Choroid plexus epithelial cell (primary cell): Measurements from ENCODE around the gene RFC1.
"Not testable (repeated sequence)": the region's sequence is repeated elsewhere in the genome, so short reads cannot be mapped to it uniquely, and the experiment has no call there.

Experiments
- DNase-seq: peaks from one replicate; pipeline ENCODE4 v3.0.0-alpha.2; 2010; ENCODE audit warnings: low read depth
- H3K4me3 ChIP-seq: 2 replicates; pipeline ENCODE4 v1.5.1; 2011; ENCODE audit warnings: low read depth, mild to moderate bottlenecking, control low read depth, low read length, moderate library complexity
- TF ChIP-seq, protein P1 (sequence below): conservative IDR thresholded peaks from 2 replicates; pipeline ENCODE4 v1.5.1; 2011; ENCODE audit warnings: low read depth, mild to moderate bottlenecking, control low read depth, inconsistent platforms, low read length, moderate library complexity

Gene RFC1

DNA sequence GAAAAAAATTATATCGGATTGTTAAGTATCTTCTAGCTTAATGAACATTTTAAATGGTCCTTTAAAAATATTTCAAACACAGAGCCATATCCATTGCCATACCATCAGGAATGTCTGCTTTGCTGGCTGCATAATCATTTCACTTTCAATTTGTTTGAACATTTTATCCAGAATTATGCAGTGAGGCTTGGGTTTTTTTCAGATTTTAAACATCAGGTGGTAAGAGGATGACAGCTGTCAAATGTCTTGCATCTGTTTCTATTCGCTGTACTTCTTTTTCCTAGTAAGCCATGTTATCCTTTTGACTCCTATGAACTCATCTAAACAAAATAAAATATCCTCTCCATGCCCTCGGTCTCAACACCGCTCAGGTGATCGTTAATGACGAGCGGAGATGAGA lies 802 bp downstream of the RFC1 start:
- no peak for DNase-seq
- TF ChIP-seq, protein P1, sequence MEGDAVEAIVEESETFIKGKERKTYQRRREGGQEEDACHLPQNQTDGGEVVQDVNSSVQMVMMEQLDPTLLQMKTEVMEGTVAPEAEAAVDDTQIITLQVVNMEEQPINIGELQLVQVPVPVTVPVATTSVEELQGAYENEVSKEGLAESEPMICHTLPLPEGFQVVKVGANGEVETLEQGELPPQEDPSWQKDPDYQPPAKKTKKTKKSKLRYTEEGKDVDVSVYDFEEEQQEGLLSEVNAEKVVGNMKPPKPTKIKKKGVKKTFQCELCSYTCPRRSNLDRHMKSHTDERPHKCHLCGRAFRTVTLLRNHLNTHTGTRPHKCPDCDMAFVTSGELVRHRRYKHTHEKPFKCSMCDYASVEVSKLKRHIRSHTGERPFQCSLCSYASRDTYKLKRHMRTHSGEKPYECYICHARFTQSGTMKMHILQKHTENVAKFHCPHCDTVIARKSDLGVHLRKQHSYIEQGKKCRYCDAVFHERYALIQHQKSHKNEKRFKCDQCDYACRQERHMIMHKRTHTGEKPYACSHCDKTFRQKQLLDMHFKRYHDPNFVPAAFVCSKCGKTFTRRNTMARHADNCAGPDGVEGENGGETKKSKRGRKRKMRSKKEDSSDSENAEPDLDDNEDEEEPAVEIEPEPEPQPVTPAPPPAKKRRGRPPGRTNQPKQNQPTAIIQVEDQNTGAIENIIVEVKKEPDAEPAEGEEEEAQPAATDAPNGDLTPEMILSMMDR: no peak
- peak overlapping the region; percentile 97 for H3K4me3 ChIP-seq

DNA sequence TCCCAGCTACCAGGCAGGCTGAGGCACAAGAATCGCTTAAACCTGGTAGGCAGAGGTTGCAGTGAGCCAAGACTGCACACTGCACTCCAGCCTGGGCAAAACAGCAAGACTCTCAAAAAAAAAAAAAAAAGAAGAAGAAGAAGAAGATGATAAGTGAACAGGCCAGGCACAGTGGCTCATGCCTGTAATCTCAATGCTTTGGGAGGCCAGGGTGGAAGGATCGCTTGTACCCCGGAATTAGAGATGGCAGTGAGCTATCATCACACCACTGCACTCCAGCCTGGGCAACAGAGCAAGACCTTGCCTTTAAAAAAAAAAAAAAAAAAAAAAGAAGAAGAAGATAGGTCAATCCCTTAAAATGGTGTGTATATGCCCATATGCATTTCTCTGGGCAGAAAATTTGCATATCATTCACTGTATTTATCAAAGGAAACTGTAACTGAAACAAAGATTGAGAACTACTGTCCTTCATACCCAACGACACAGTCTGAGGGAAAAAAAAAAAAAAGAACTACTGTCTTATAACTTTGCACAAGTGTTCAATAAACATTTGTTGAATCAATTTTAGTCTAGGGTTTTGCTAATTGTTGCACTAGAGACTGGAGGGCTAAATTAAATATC lies 2.3 kb downstream of the RFC1 start:
- DNase-seq: no peak

DNA sequence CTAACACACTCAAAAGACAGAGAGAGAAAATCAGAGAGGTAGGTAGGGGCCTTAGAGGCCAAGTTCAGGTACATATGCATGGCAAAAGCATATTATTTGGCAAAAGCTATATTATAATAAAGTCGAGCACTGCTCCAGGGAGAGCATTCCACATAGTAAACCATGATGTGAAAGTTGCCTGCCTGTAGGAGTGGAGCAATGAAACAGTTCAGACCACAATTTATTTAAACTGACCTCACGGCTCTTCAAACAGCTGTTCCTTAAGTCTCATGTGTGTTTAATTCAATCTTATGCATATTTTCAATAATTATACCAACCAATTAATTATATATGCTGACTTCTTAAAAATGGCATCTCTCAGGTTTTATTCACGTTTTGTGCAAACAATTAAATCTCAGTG lies 3.3 kb downstream of the RFC1 start:
- no peak overlapping the region for H3K4me3 ChIP-seq
- peak; percentile 75 for DNase-seq
- TF ChIP-seq, protein P1: no peak

More for the DNA sequence above, 2.3 kb downstream of the RFC1 start:
- TF ChIP-seq, protein P1: no peak
- H3K4me3 ChIP-seq: no peak overlapping the region

DNA sequence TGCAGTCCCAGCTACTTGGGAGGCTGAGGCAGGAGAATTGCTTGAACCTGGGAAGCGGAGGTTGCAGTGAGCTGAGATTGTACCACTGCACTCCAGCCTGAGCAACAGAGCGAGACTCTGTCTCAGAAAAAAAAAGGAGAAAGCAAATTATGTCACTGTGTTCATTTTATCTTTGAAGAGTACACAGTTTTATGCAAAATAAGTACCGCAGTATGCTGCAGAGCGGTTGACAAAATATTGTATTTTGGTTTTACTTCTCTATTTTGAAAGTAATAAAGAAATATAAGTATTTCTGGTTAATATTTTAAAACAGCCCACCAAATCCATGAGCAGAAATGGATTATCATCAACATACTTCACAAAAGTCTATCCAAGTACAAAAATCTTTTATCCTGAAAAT lies 5.6 kb downstream of the RFC1 start:
- not testable (repeated sequence) for H3K4me3 ChIP-seq, DNase-seq

DNA sequence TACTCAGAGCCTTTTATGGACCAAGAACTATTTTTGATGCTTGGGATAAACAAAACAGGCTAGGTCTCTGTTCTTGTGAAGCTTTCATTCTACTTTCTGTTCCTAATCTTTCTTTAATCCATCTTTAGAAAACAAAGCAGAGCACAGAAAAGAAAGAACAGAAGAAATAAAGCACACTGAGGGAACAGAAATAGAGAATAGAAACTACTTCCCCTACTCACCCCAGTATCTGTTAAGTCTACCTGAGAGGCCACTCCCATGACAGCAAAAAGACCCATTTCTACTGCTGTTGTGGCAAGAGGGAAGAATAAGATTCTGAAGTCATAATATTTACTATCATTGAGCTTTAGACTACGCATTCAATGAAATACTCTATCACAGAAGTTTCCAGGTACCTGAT lies 9.2 kb downstream of the RFC1 start:
- TF ChIP-seq, protein P1: no peak
- no peak for DNase-seq
- no peak overlapping the region for H3K4me3 ChIP-seq

DNA sequence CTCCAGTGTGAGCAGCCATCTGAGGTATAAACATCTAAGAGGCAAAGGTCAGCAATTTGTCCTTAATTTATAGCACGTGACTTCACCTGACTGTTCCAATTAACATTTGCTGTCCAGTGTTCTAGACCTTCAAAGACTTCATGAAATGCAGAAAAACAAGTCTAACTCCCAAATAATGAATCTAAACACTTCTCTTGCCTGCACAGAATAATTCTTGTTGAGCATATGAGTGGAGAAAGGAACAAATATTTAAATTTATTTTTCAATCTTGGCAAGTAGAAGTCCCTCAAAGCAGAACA lies 12.0 kb downstream of the RFC1 start:
- peak overlapping the region; percentile 40 for H3K4me3 ChIP-seq
- TF ChIP-seq, protein P1: no peak
- no peak for DNase-seq

DNA sequence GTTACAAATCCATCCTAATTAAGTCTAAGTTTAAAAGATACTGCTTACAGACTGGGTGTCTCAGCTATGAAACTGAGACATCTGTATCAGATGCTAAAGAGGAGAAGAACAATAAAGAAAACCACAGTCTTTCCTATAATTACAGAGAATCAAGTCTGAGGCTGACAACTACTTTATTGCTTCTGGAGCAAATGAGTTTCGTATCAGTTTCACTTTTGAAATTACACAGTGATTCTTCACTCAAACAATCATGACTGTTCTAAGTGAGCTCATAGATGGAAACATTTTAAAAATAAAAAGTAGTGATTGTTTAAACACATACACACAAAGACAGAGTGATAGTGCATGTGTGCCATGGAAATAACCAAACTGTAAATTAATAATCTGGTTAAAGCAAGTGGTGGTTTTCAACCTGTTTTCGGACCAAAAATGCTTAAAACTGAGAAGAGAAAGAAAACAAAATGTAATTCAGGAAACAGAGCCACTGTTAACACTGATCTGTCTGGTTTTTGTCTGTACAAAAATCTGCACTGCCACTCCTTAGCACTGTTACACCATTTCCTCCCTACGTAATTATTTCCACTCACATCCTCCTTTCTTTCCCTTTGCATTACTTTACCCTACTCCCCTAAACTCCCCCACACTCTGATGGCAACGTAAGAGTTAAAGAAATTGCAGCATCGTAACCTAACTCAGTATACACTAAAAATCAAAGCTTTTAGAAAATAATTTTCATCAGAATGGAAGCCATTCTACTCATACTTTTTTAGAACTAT lies 12.5 kb downstream of the RFC1 start:
- H3K4me3 ChIP-seq: peak overlapping the region; percentile 40
- TF ChIP-seq, protein P1: no peak
- peak; percentile 69 for DNase-seq

DNA sequence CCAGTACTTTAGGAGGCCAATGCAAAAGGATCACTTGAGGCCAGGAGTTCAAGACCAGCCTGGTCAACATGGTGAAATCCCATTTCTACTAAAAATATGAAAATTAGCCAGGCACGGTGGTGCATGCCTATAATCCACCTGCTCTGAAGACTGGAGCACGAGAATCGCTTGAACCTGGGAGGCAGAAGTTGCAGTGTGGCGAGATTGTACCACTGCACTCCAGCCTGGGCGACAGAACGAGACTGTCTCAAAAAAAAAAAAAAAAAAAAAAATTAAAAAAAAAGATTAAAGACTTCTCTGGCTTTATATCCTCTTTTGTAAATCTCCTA lies 13.0 kb downstream of the RFC1 start:
- peak overlapping the region; percentile 40 for H3K4me3 ChIP-seq
- not testable (repeated sequence) for DNase-seq
